Globus pallidus (tissue), 1 donor: ENCODE data around the gene CARS2.
"Not testable (repeated sequence)": the region's sequence is repeated elsewhere in the genome, so short reads cannot be mapped to it uniquely, and the experiment has no call there.

Source experiments
- DNase-seq: peaks from one replicate; pipeline ENCODE4 v3.0.0-alpha.2; 2015; ENCODE audit warnings: low spot score

CARS2 gene

GRCh38 chr13:110706570-110707372 lies 855 bp upstream of the CARS2 start:
- DNase-seq: no peak

- DNase-seq: no peak
Measured at GRCh38 chr13:110705356-110705825, 525 bp downstream of the CARS2 start.

GRCh38 chr13:110702591-110703526 lies 3.1 kb downstream of the CARS2 start:
- no peak for DNase-seq

- DNase-seq: no peak
Measured at GRCh38 chr13:110702089-110702488, 3.8 kb downstream of the CARS2 start.

- DNase-seq: not testable (repeated sequence)
Measured at GRCh38 chr13:110701061-110701460, 4.9 kb downstream of the CARS2 start.

GRCh38 chr13:110700641-110701040 lies 5.3 kb downstream of the CARS2 start:
- no peak for DNase-seq

- no peak for DNase-seq
Measured at GRCh38 chr13:110700186-110700585, 5.7 kb downstream of the CARS2 start.

- DNase-seq: no peak
Measured at GRCh38 chr13:110699148-110700145, 6.5 kb downstream of the CARS2 start.

- no peak for DNase-seq
Measured at GRCh38 chr13:110698689-110699088, 7.2 kb downstream of the CARS2 start.

- no peak for DNase-seq
Measured at GRCh38 chr13:110697842-110698241, 8.1 kb downstream of the CARS2 start.

GRCh38 chr13:110696776-110697175 lies 9.1 kb downstream of the CARS2 start:
- no peak for DNase-seq

GRCh38 chr13:110695774-110696173 lies 10.1 kb downstream of the CARS2 start:
- DNase-seq: not testable (repeated sequence)

- no peak for DNase-seq
Measured at GRCh38 chr13:110690516-110690915, 15.4 kb downstream of the CARS2 start.

- DNase-seq: no peak
Measured at GRCh38 chr13:110689711-110690110, 16.2 kb downstream of the CARS2 start.

- no peak for DNase-seq
Measured at GRCh38 chr13:110689041-110689440, 16.9 kb downstream of the CARS2 start.

- DNase-seq: no peak
Measured at GRCh38 chr13:110687736-110688135, 18.2 kb downstream of the CARS2 start.

- no peak for DNase-seq
Measured at GRCh38 chr13:110685305-110686020, 20.5 kb downstream of the CARS2 start.

- DNase-seq: no peak
Measured at GRCh38 chr13:110684388-110685056, 21.4 kb downstream of the CARS2 start.

- DNase-seq: no peak
Measured at GRCh38 chr13:110683921-110684320, 22.0 kb downstream of the CARS2 start.

GRCh38 chr13:110683203-110683883 lies 22.6 kb downstream of the CARS2 start:
- DNase-seq: no peak
